Keratinocyte (primary cell): ENCODE measurements around the gene AVPR2. TPM values are rescaled to one million over a fixed set of nuclear protein-coding genes. Genes with fewer than 3 reads are reported as not detected.

Experiments
- DNase-seq: peaks from one replicate; pipeline ENCODE4 v3.0.0-alpha.2; 2011; ENCODE audit warnings: low read depth, missing footprints, low spot score
- FAIRE-seq: peaks from 2 replicates; lab custom pipeline; 2011; peaks lifted over from hg19 to GRCh38; lab: Jason Lieb, UNC
- H2AFZ ChIP-seq: 2 replicates; pipeline ENCODE4 v1.6.0; 2012; ENCODE audit warnings: low read length, control low read depth, inconsistent platforms; ENCODE audit not compliant: control insufficient read depth
- H3K27ac ChIP-seq: 2 replicates; pipeline ENCODE4 v1.5.1; 2011; ENCODE audit warnings: low read length; ENCODE audit not compliant: control insufficient read depth, insufficient read depth
- H3K27me3 ChIP-seq: 3 replicates; pipeline ENCODE4 v1.6.0; 2011; ENCODE audit warnings: low read length; ENCODE audit not compliant: control insufficient read depth, insufficient read depth; ENCODE audit errors: extremely low read depth
- H3K36me3 ChIP-seq, 2 experiments: 2 replicates in 1 of 2; 3 replicates in 1 of 2; pipeline ENCODE4 v1.5.1; 2011; ENCODE audit warnings: low read length in 2 of 2, mild to moderate bottlenecking in 1 of 2; ENCODE audit not compliant: control insufficient read depth in 2 of 2, insufficient read depth in 2 of 2; ENCODE audit errors: extremely low read depth in 1 of 2
- H3K4me1 ChIP-seq: 3 replicates; pipeline ENCODE4 v1.5.1; 2011; ENCODE audit warnings: low read length; ENCODE audit not compliant: control insufficient read depth, insufficient read depth; ENCODE audit errors: extremely low read depth
- H3K4me2 ChIP-seq: 3 replicates; pipeline ENCODE4 v1.6.0; 2011; ENCODE audit warnings: low read depth, low read length; ENCODE audit not compliant: control insufficient read depth, insufficient read depth; ENCODE audit errors: extremely low read depth
- H3K4me3 ChIP-seq, 3 experiments: fragments of 200-600 bp in 1 of 3; sonication (generic) in 1 of 3; 2 replicates in 2 of 3; 3 replicates in 1 of 3; pipeline ENCODE4 v1.5.1; 2011 to 2016; ENCODE audit warnings: low read length in 3 of 3, mild to moderate bottlenecking in 3 of 3, control low read depth in 2 of 3, inconsistent platforms in 1 of 3, low read depth in 1 of 3, mixed read lengths in 1 of 3, mixed run types in 1 of 3, moderate library complexity in 1 of 3; ENCODE audit not compliant: control insufficient read depth in 2 of 3, insufficient read depth in 2 of 3; ENCODE audit errors: extremely low read depth in 1 of 3
- H3K79me2 ChIP-seq: 2 replicates; pipeline ENCODE4 v1.6.0; 2012; ENCODE audit warnings: low read length; ENCODE audit not compliant: control insufficient read depth, insufficient read depth
- H3K9ac ChIP-seq: 3 replicates; pipeline ENCODE4 v1.6.0; 2011; ENCODE audit warnings: low read length; ENCODE audit not compliant: control insufficient read depth, insufficient read depth; ENCODE audit errors: extremely low read depth
- H3K9me1 ChIP-seq: 3 replicates; pipeline ENCODE4 v1.6.0; 2011; ENCODE audit warnings: low read length; ENCODE audit not compliant: control insufficient read depth, insufficient read depth; ENCODE audit errors: extremely low read depth
- H3K9me3 ChIP-seq: 2 replicates; pipeline ENCODE4 v1.5.1; 2012; ENCODE audit warnings: low read depth, low read length; ENCODE audit not compliant: control insufficient read depth
- H4K20me1 ChIP-seq: 3 replicates; pipeline ENCODE4 v1.6.0; 2011; ENCODE audit warnings: low read length; ENCODE audit not compliant: control insufficient read depth, insufficient read depth; ENCODE audit errors: extremely low read depth
- CTCF ChIP-seq, 3 experiments: IDR thresholded peaks in 1 of 3; conservative IDR thresholded peaks in 1 of 3; optimal IDR thresholded peaks in 1 of 3; 2 replicates in 2 of 3; 3 replicates in 1 of 3; pipeline versions ENCODE3 to v1.5.1; 2011; ENCODE audit warnings: low read length in 3 of 3, mild to moderate bottlenecking in 3 of 3, moderate library complexity in 2 of 3, control low read depth in 1 of 3, inconsistent platforms in 1 of 3; ENCODE audit not compliant: insufficient read depth in 2 of 3; ENCODE audit errors: extremely low read depth in 1 of 3
- EZH2 ChIP-seq: IDR thresholded peaks from one replicate; pipeline ENCODE4 v1.6.1; 2012; ENCODE audit warnings: inconsistent platforms, mild to moderate bottlenecking, low read length, moderate library complexity
- dilution Hi-C: fragments of 300-500 bp; cut with MboI; formaldehyde crosslinking; loops from one replicate; pipeline ENCODE4 v1.7.0; 2020; ENCODE audit warnings: low sequenced_read_pairs; ENCODE audit not compliant: extremely low pct_ligation_motif_present
- polyA plus RNA-seq, 5 experiments: library from polyadenylated mRNA; depleted of rRNA in 3 of 5; stranded (reverse) in 3 of 5; stranded (forward) in 1 of 5; unstranded in 1 of 5; fragments of >200 nt; gene quantifications; 1 replicate in 1 of 5; 2 replicates in 3 of 5; 3 replicates in 1 of 5; pipeline versions ENCODE4 v1.2.1 to v1.2.3, GENCODE V29; 2011 to 2012; ENCODE audit warnings: missing spikeins in 2 of 5, low read depth in 1 of 5, low replicate concordance in 1 of 5

Gene AVPR2
- polyA plus RNA-seq, 1 donor (not counting 4 experiments of a cell fraction or from before 2014, with no cell fraction given), result not detected

DNA sequence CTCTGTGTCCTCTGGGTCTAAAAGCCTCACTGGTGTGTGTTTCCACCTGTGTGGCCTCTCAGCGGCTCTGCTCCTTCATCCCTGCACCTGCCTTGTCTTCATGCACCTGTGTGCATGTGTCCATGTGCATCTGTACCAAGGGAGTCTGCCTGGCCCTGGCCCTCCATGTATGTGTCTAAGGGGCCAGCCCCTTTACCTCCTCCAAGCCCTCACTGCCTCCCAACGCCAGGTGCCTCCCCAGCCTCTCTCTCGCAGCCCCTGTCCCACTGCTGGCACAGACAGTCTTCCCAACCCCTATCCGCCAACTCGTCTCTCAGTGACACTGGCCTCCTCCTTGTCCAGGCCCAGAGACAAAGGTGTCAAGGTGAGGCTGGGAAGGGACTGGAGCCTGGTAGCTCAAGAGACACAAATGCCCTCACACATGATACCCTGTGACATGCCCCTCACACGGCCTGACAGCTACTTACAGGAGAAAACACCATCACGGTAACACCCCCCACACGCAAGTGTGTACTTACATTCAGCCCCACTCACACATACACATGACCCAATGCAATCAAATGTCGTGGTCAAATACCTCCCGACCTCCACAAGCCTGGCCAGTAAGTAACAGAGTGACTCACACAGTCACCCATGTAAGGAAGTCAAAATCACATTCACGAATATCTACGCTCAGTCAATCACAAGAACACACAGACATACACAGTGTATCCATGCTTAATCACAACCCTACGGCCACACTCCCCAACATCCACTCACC is 29.9 kb upstream of the AVPR2 start:
- peaks cover 3% of the 10 kb centered on the region for H4K20me1 ChIP-seq
- H3K27me3 ChIP-seq, result peaks cover 13% of the 10 kb centered on the region
- no peak overlapping the region for H3K4me2 ChIP-seq
- no peak overlapping the region for H2AFZ ChIP-seq
- no peak overlapping the region for H3K27ac ChIP-seq
- peaks cover 0 to 6% of the 10 kb centered on the region in 2 experiments for H3K36me3 ChIP-seq
- no peaks in the 10 kb centered on the region for H3K9me3 ChIP-seq
- H3K4me1 ChIP-seq, result no peaks in the 10 kb centered on the region
- FAIRE-seq, result no peak
- H3K9ac ChIP-seq, result no peak overlapping the region
- dilution Hi-C loops, result no loop called here
- no peaks in the 10 kb centered on the region for H3K9me1 ChIP-seq
- DNase-seq, result no peak
- TF ChIP-seq EZH2, result no peak
- no peak for TF ChIP-seq CTCF (optimal IDR thresholded peaks at IDR 0.05 in 1 of 3, IDR thresholded peaks at IDR 0.05 in 1 of 3, conservative IDR thresholded peaks at IDR 0.05 in 1 of 3; ENCODE audit: extremely low read depth in 1 of 3, insufficient read depth in 2 of 3, low read length in 3 of 3)
- no peaks in the 10 kb centered on the region for H3K79me2 ChIP-seq
- no peak overlapping the region for H3K4me3 ChIP-seq

DNA sequence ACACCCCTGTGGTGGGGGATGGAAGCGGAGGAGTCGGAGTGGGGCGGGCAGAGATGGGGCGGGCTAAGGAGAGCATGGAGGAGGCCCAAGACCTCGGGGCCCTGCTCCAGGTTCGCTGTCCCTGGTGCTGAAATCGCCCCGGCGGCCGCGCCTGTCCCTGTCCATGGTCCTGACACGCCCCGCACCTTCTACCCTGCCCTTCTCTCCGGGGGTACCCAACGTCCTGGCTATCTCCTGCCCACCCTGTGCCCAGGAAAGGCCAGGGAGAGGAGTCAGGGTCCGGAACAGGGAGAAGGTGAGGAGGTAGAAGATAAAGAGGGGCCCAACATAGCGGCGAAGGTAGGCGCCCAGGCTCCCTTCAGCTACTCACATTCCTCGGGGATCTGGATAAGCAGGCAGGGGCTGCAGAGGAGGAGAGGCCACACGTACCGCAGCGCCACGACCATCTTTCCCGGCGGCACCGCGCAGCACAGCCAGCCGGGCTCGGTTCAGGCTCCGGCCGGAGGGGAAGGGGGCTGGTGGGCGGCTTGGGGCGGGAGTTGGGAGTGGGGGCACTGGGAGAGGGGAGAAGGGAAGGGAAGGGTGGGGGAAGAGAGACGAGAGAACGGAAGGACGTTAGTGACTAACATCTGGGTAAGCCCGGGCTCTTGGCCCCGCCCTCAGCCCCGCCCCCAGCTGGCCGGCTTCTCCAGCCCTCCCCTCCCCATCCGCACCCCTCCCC is 28.9 kb upstream of the AVPR2 start:
- H3K79me2 ChIP-seq, result no peaks in the 10 kb centered on the region
- H2AFZ ChIP-seq, result no peak overlapping the region
- H3K36me3 ChIP-seq, result peaks cover 0 to 6% of the 10 kb centered on the region in 2 experiments
- H3K27ac ChIP-seq, result no peak overlapping the region
- peaks cover 3% of the 10 kb centered on the region for H4K20me1 ChIP-seq
- dilution Hi-C loops, result no loop called here
- no peak overlapping the region for H3K4me3 ChIP-seq
- TF ChIP-seq EZH2 (no peak), CTCF (optimal IDR thresholded peaks at IDR 0.05 in 1 of 3, IDR thresholded peaks at IDR 0.05 in 1 of 3, conservative IDR thresholded peaks at IDR 0.05 in 1 of 3; ENCODE audit: extremely low read depth in 1 of 3, insufficient read depth in 2 of 3, low read length in 3 of 3) (no peak)
- no peaks in the 10 kb centered on the region for H3K9me1 ChIP-seq
- H3K27me3 ChIP-seq, result peaks cover 23% of the 10 kb centered on the region
- no peak overlapping the region for H3K4me2 ChIP-seq
- no peaks in the 10 kb centered on the region for H3K9me3 ChIP-seq
- H3K9ac ChIP-seq, result no peak overlapping the region
- H3K4me1 ChIP-seq, result no peaks in the 10 kb centered on the region
- no peak for DNase-seq
- FAIRE-seq, result no peak
